GM23338 (cell line): ENCODE results near the gene MAP3K6.

Experiments
- CREB1 ChIP-seq: fragments of 250-450 bp; sonication (Bioruptor Pico); IDR thresholded peaks from 2 replicates; pipeline ENCODE4 v1.5.0; 2020; ENCODE audit warnings: low read depth, mild to moderate bottlenecking, moderate library complexity
- CTCF ChIP-seq, 2 experiments: fragments of 200-600 bp in 1 of 2; sonication (generic) in 1 of 2; conservative IDR thresholded peaks; 2 replicates each; pipeline versions ENCODE4 v1.5.1 to v1.6.1; 2016 to 2017; ENCODE audit warnings: antibody characterized with exemption in 2 of 2, low read depth in 2 of 2, mild to moderate bottlenecking in 2 of 2, moderate library complexity in 1 of 2
- ETS1 ChIP-seq: IDR thresholded peaks from 2 replicates; pipeline ENCODE4 v1.6.1; 2016; ENCODE audit warnings: antibody characterized with exemption
- EZH2 ChIP-seq: fragments of 200-600 bp; sonication (generic); IDR thresholded peaks from one replicate; pipeline ENCODE4 v1.8.0; 2017; ENCODE audit warnings: antibody characterized with exemption, mild to moderate bottlenecking, low read depth; ENCODE audit not compliant: unreplicated experiment
- EZH2phosphoT487 ChIP-seq: fragments of 200-600 bp; sonication (generic); IDR thresholded peaks from one replicate; pipeline ENCODE4 v1.8.1; 2018; ENCODE audit warnings: antibody characterized with exemption; ENCODE audit not compliant: unreplicated experiment
- JUNB ChIP-seq: IDR thresholded peaks from one replicate; pipeline ENCODE4 v1.6.1; 2016; ENCODE audit warnings: antibody characterized with exemption; ENCODE audit not compliant: unreplicated experiment
- NANOG ChIP-seq: IDR thresholded peaks from 2 replicates; pipeline ENCODE4 v1.6.1; 2016; ENCODE audit warnings: antibody characterized with exemption, borderline replicate concordance
- POLR2AphosphoS5 ChIP-seq: IDR thresholded peaks from 2 replicates; pipeline ENCODE4 v1.6.1; 2016; ENCODE audit warnings: antibody characterized with exemption, low read depth
- REST ChIP-seq: IDR thresholded peaks from one replicate; pipeline ENCODE4 v1.6.1; 2018; ENCODE audit warnings: antibody characterized with exemption; ENCODE audit not compliant: unreplicated experiment
- STAT1 ChIP-seq: IDR thresholded peaks from one replicate; pipeline ENCODE4 v1.6.1; 2016; ENCODE audit warnings: antibody characterized with exemption; ENCODE audit not compliant: unreplicated experiment
- ZNF114 ChIP-seq: fragments of 250-450 bp; sonication (Bioruptor Pico); IDR thresholded peaks from 2 replicates; pipeline ENCODE4 v1.5.0; 2020; ENCODE audit warnings: mild to moderate bottlenecking, moderate library complexity
- ZNF462 ChIP-seq: fragments of 250-450 bp; sonication (Bioruptor Pico); IDR thresholded peaks from 2 replicates; pipeline ENCODE4 v1.5.0; 2020; ENCODE audit warnings: mild to moderate bottlenecking, moderate library complexity

- TF ChIP-seq CTCF (conservative IDR thresholded peaks at IDR 0.05; ENCODE audit: low read depth in 2 of 2) (0 out of 4 replicates have a peak, but pooled peaks of 1 of the 2 experiments have one; percentile 9), POLR2AphosphoS5 (peak; percentile 75), EZH2 (no peak), JUNB (no peak), ZNF462 (CRISPR knock-in tag) (no peak), REST (no peak), NANOG (no peak), EZH2phosphoT487 (no peak), STAT1 (no peak), ZNF114 (no peak), CREB1 (CRISPR knock-in tag) (peak; percentile 97), ETS1 (peak; percentile 87)
These were observed 44.8 kb downstream of the MAP3K6 start, which contains the start of gene TMEM222 for GRCh38 chr1:27321813-27322568.
